GM23338 (cell line): ENCODE results near the gene CDC45. TPM values are rescaled to one million over a fixed set of nuclear protein-coding genes. Genes with fewer than 3 reads are reported as not detected.

ENCODE experiments used
- ATAC-seq: fragments of 200-7000 bp; cut with Tn5 transposase; 3 replicates; pipeline ENCODE4 v1.9.1; 2020
- DNase-seq: peaks from one replicate; pipeline ENCODE4 v3.0.0-alpha.2; 2015; ENCODE audit warnings: low spot score
- H2AFZ ChIP-seq: fragments of 200-600 bp; sonication (generic); 2 replicates; pipeline ENCODE4 v1.8.0; 2016; ENCODE audit warnings: antibody characterized with exemption, mild to moderate bottlenecking, moderate library complexity
- H3F3A ChIP-seq: fragments of 200-600 bp; sonication (generic); replicated peaks from 2 replicates; pipeline ENCODE4 v1.8.0; 2017; ENCODE audit warnings: antibody characterized with exemption, mixed run types, low read depth
- H3K27ac ChIP-seq: fragments of 200-600 bp; sonication (generic); 2 replicates; pipeline ENCODE4 v1.6.1; 2016; ENCODE audit warnings: low read depth
- H3K27me3 ChIP-seq: fragments of 200-600 bp; sonication (generic); 2 replicates; pipeline ENCODE4 v1.8.0; 2016; ENCODE audit warnings: mild to moderate bottlenecking, mixed run types, moderate library complexity; ENCODE audit not compliant: insufficient read depth
- H3K36me3 ChIP-seq: fragments of 200-600 bp; sonication (generic); 2 replicates; pipeline ENCODE4 v1.8.0; 2016; ENCODE audit warnings: mild to moderate bottlenecking; ENCODE audit not compliant: insufficient read depth
- H3K4me1 ChIP-seq: fragments of 200-600 bp; sonication (generic); 2 replicates; pipeline ENCODE4 v1.8.0; 2016; ENCODE audit warnings: mild to moderate bottlenecking, moderate library complexity; ENCODE audit not compliant: insufficient read depth
- H3K4me2 ChIP-seq: fragments of 200-600 bp; sonication (generic); 2 replicates; pipeline ENCODE4 v1.7.1; 2017; ENCODE audit warnings: mixed run types
- H3K4me3 ChIP-seq: fragments of 200-600 bp; sonication (generic); 2 replicates; pipeline ENCODE4 v1.6.1; 2016; ENCODE audit warnings: mixed run types
- H3K79me2 ChIP-seq: fragments of 200-600 bp; sonication (generic); replicated peaks from 2 replicates; pipeline ENCODE4 v1.8.0; 2017; ENCODE audit warnings: mild to moderate bottlenecking; ENCODE audit not compliant: insufficient read depth
- H3K9me2 ChIP-seq: fragments of 200-600 bp; sonication (generic); 2 replicates; pipeline ENCODE4 v1.8.0; 2017; ENCODE audit not compliant: insufficient read depth
- H4K20me1 ChIP-seq: fragments of 200-600 bp; sonication (generic); replicated peaks from 2 replicates; pipeline ENCODE4 v1.8.0; 2017; ENCODE audit warnings: mild to moderate bottlenecking; ENCODE audit not compliant: insufficient read depth
- H3K27ac Mint-ChIP-seq: 2 replicates; pipeline ENCODE4 v1.8.0; 2020; ENCODE audit warnings: inconsistent platforms, mild to moderate bottlenecking, moderate library complexity, mixed read lengths
- H3K27me3 Mint-ChIP-seq: 3 replicates; pipeline ENCODE4 v1.8.0; 2022; ENCODE audit warnings: low read depth, mild to moderate bottlenecking, moderate library complexity, mixed read lengths, inconsistent platforms; ENCODE audit not compliant: insufficient read depth, poor library complexity
- H3K36me3 Mint-ChIP-seq: 3 replicates; pipeline ENCODE4 v1.8.0; 2021; ENCODE audit warnings: low read depth, mild to moderate bottlenecking, inconsistent platforms, moderate library complexity, mixed read lengths
- H3K4me1 Mint-ChIP-seq: 3 replicates; pipeline ENCODE4 v1.8.0; 2020; ENCODE audit warnings: mild to moderate bottlenecking, inconsistent platforms, mixed read lengths
- H3K4me3 Mint-ChIP-seq: 3 replicates; pipeline ENCODE4 v1.8.0; 2021; ENCODE audit warnings: moderate library complexity, mild to moderate bottlenecking, inconsistent platforms, mixed read lengths
- H3K9me3 Mint-ChIP-seq: 3 replicates; pipeline ENCODE4 v1.8.0; 2020; ENCODE audit warnings: moderate library complexity, mild to moderate bottlenecking, inconsistent platforms, mixed read lengths
- CREB1 ChIP-seq: fragments of 250-450 bp; sonication (Bioruptor Pico); IDR thresholded peaks from 2 replicates; pipeline ENCODE4 v1.5.0; 2020; ENCODE audit warnings: low read depth, mild to moderate bottlenecking, moderate library complexity
- EZH2 ChIP-seq: fragments of 200-600 bp; sonication (generic); IDR thresholded peaks from one replicate; pipeline ENCODE4 v1.8.0; 2017; ENCODE audit warnings: antibody characterized with exemption, mild to moderate bottlenecking, low read depth; ENCODE audit not compliant: unreplicated experiment
- EZH2phosphoT487 ChIP-seq: fragments of 200-600 bp; sonication (generic); IDR thresholded peaks from one replicate; pipeline ENCODE4 v1.8.1; 2018; ENCODE audit warnings: antibody characterized with exemption; ENCODE audit not compliant: unreplicated experiment
- JUNB ChIP-seq: IDR thresholded peaks from one replicate; pipeline ENCODE4 v1.6.1; 2016; ENCODE audit warnings: antibody characterized with exemption; ENCODE audit not compliant: unreplicated experiment
- NANOG ChIP-seq: IDR thresholded peaks from 2 replicates; pipeline ENCODE4 v1.6.1; 2016; ENCODE audit warnings: antibody characterized with exemption, borderline replicate concordance
- POLR2AphosphoS5 ChIP-seq: IDR thresholded peaks from 2 replicates; pipeline ENCODE4 v1.6.1; 2016; ENCODE audit warnings: antibody characterized with exemption, low read depth
- STAT1 ChIP-seq: IDR thresholded peaks from one replicate; pipeline ENCODE4 v1.6.1; 2016; ENCODE audit warnings: antibody characterized with exemption; ENCODE audit not compliant: unreplicated experiment
- ZNF114 ChIP-seq: fragments of 250-450 bp; sonication (Bioruptor Pico); IDR thresholded peaks from 2 replicates; pipeline ENCODE4 v1.5.0; 2020; ENCODE audit warnings: mild to moderate bottlenecking, moderate library complexity
- ZNF331 ChIP-seq: fragments of 250-450 bp; sonication (Bioruptor Pico); IDR thresholded peaks from 2 replicates; pipeline ENCODE4 v1.5.0; 2020; ENCODE audit warnings: low read depth, mild to moderate bottlenecking, moderate library complexity
- polyA plus RNA-seq: library from polyadenylated mRNA; unstranded; fragments of >200 nt; fragmentation: Nextera tagmentation; extraction: Ambion mirVana; gene quantifications from 2 replicates; pipeline ENCODE4 v1.2.1, GENCODE V29; 2016
- total RNA-seq: library from RNA; depleted of rRNA; stranded (reverse); fragments of >200 nt; shearing (Covaris generic); gene quantifications from 2 replicates; pipeline ENCODE4 v1.2.3, GENCODE V29; 2014
- TF ChIP-seq, protein P1 (sequence below): IDR thresholded peaks from 2 replicates; pipeline ENCODE4 v1.6.1; 2016; ENCODE audit warnings: antibody characterized with exemption
- TF ChIP-seq, protein P2 (sequence below), 2 experiments: fragments of 200-600 bp in 1 of 2; sonication (generic) in 1 of 2; conservative IDR thresholded peaks; 2 replicates each; pipeline versions ENCODE4 v1.5.1 to v1.6.1; 2016 to 2017; ENCODE audit warnings: antibody characterized with exemption in 2 of 2, low read depth in 2 of 2, mild to moderate bottlenecking in 2 of 2, moderate library complexity in 1 of 2
- TF ChIP-seq, protein P3 (sequence below): fragments of 250-450 bp; sonication (Bioruptor Pico); IDR thresholded peaks from 2 replicates; pipeline ENCODE4 v1.5.0; 2020; ENCODE audit warnings: mild to moderate bottlenecking, moderate library complexity
- TF ChIP-seq, protein P4 (sequence below): IDR thresholded peaks from one replicate; pipeline ENCODE4 v1.6.1; 2018; ENCODE audit warnings: antibody characterized with exemption; ENCODE audit not compliant: unreplicated experiment

The CDC45 gene
- total and polyA plus RNA-seq, 2 experiments from 2014 or later: 29.0 to 30.3 TPM

DNA sequence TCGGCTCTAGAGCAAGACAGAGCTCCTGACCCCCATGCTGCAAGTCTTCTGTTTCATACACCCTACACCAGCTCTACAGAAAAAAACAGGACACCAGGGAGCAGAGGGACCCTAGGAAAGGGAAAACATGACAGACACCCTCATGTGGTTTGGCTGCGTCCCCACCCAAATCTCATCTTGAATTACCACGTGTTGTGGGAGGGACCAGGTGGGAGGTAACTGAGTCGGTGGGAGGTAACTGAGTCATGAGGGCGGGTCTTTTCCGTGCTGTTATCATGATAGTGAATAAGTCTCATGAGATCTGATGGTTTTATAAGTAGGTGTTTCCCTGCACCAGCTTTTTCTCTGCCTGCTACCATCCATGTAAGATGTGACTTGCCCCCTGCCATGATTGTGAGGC, 25.6 kb upstream of the CDC45 start:
- H2AFZ ChIP-seq: no peak overlapping the region
- peaks cover 38% of the 10 kb centered on the region for H3K36me3 ChIP-seq
- H3K4me2 ChIP-seq: no peak overlapping the region
- H3K4me3 ChIP-seq: no peak overlapping the region
- no peaks in the 10 kb centered on the region for H3K4me1 ChIP-seq
- no peak overlapping the region for H3K27ac ChIP-seq
- no peak overlapping the region for H3K4me3 Mint-ChIP-seq
- H3K9me2 ChIP-seq: no peaks in the 10 kb centered on the region
- H3F3A ChIP-seq: 0 out of 2 replicates have a peak, but pooled peaks cover 9% of the 10 kb centered on the region
- ATAC-seq (no peak), DNase-seq (no peak)
- peaks cover 7% of the 10 kb centered on the region for H3K4me1 Mint-ChIP-seq
- no peaks in the 10 kb centered on the region for H3K9me3 Mint-ChIP-seq
- TF ChIP-seq, protein P1, sequence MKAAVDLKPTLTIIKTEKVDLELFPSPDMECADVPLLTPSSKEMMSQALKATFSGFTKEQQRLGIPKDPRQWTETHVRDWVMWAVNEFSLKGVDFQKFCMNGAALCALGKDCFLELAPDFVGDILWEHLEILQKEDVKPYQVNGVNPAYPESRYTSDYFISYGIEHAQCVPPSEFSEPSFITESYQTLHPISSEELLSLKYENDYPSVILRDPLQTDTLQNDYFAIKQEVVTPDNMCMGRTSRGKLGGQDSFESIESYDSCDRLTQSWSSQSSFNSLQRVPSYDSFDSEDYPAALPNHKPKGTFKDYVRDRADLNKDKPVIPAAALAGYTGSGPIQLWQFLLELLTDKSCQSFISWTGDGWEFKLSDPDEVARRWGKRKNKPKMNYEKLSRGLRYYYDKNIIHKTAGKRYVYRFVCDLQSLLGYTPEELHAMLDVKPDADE: no peak
- TF ChIP-seq STAT1: no peak
- TF ChIP-seq EZH2: no peak
- TF ChIP-seq CREB1 (CRISPR knock-in tag): no peak
- TF ChIP-seq NANOG: no peak
- TF ChIP-seq, protein P2, sequence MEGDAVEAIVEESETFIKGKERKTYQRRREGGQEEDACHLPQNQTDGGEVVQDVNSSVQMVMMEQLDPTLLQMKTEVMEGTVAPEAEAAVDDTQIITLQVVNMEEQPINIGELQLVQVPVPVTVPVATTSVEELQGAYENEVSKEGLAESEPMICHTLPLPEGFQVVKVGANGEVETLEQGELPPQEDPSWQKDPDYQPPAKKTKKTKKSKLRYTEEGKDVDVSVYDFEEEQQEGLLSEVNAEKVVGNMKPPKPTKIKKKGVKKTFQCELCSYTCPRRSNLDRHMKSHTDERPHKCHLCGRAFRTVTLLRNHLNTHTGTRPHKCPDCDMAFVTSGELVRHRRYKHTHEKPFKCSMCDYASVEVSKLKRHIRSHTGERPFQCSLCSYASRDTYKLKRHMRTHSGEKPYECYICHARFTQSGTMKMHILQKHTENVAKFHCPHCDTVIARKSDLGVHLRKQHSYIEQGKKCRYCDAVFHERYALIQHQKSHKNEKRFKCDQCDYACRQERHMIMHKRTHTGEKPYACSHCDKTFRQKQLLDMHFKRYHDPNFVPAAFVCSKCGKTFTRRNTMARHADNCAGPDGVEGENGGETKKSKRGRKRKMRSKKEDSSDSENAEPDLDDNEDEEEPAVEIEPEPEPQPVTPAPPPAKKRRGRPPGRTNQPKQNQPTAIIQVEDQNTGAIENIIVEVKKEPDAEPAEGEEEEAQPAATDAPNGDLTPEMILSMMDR (conservative IDR thresholded peaks at IDR 0.05; ENCODE audit: low read depth in 2 of 2): no peak
- no peak for TF ChIP-seq EZH2phosphoT487
- no peak for TF ChIP-seq ZNF114 (CRISPR knock-in tag)
- TF ChIP-seq ZNF331 (CRISPR knock-in tag): no peak
- no peak for TF ChIP-seq JUNB
- TF ChIP-seq, protein P3, sequence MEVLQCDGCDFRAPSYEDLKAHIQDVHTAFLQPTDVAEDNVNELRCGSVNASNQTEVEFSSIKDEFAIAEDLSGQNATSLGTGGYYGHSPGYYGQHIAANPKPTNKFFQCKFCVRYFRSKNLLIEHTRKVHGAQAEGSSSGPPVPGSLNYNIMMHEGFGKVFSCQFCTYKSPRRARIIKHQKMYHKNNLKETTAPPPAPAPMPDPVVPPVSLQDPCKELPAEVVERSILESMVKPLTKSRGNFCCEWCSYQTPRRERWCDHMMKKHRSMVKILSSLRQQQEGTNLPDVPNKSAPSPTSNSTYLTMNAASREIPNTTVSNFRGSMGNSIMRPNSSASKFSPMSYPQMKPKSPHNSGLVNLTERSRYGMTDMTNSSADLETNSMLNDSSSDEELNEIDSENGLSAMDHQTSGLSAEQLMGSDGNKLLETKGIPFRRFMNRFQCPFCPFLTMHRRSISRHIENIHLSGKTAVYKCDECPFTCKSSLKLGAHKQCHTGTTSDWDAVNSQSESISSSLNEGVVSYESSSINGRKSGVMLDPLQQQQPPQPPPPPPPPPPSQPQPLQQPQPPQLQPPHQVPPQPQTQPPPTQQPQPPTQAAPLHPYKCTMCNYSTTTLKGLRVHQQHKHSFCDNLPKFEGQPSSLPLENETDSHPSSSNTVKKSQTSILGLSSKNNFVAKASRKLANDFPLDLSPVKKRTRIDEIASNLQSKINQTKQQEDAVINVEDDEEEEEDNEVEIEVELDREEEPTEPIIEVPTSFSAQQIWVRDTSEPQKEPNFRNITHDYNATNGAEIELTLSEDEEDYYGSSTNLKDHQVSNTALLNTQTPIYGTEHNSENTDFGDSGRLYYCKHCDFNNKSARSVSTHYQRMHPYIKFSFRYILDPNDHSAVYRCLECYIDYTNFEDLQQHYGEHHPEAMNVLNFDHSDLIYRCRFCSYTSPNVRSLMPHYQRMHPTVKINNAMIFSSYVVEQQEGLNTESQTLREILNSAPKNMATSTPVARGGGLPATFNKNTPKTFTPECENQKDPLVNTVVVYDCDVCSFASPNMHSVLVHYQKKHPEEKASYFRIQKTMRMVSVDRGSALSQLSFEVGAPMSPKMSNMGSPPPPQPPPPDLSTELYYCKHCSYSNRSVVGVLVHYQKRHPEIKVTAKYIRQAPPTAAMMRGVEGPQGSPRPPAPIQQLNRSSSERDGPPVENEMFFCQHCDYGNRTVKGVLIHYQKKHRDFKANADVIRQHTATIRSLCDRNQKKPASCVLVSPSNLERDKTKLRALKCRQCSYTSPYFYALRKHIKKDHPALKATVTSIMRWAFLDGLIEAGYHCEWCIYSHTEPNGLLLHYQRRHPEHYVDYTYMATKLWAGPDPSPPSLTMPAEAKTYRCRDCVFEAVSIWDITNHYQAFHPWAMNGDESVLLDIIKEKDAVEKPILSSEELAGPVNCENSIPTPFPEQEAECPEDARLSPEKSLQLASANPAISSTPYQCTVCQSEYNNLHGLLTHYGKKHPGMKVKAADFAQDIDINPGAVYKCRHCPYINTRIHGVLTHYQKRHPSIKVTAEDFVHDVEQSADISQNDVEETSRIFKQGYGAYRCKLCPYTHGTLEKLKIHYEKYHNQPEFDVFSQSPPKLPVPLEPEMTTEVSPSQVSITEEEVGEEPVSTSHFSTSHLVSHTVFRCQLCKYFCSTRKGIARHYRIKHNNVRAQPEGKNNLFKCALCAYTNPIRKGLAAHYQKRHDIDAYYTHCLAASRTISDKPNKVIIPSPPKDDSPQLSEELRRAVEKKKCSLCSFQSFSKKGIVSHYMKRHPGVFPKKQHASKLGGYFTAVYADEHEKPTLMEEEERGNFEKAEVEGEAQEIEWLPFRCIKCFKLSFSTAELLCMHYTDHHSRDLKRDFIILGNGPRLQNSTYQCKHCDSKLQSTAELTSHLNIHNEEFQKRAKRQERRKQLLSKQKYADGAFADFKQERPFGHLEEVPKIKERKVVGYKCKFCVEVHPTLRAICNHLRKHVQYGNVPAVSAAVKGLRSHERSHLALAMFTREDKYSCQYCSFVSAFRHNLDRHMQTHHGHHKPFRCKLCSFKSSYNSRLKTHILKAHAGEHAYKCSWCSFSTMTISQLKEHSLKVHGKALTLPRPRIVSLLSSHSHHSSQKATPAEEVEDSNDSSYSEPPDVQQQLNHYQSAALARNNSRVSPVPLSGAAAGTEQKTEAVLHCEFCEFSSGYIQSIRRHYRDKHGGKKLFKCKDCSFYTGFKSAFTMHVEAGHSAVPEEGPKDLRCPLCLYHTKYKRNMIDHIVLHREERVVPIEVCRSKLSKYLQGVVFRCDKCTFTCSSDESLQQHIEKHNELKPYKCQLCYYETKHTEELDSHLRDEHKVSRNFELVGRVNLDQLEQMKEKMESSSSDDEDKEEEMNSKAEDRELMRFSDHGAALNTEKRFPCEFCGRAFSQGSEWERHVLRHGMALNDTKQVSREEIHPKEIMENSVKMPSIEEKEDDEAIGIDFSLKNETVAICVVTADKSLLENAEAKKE (CRISPR knock-in tag): no peak
- TF ChIP-seq, protein P4, sequence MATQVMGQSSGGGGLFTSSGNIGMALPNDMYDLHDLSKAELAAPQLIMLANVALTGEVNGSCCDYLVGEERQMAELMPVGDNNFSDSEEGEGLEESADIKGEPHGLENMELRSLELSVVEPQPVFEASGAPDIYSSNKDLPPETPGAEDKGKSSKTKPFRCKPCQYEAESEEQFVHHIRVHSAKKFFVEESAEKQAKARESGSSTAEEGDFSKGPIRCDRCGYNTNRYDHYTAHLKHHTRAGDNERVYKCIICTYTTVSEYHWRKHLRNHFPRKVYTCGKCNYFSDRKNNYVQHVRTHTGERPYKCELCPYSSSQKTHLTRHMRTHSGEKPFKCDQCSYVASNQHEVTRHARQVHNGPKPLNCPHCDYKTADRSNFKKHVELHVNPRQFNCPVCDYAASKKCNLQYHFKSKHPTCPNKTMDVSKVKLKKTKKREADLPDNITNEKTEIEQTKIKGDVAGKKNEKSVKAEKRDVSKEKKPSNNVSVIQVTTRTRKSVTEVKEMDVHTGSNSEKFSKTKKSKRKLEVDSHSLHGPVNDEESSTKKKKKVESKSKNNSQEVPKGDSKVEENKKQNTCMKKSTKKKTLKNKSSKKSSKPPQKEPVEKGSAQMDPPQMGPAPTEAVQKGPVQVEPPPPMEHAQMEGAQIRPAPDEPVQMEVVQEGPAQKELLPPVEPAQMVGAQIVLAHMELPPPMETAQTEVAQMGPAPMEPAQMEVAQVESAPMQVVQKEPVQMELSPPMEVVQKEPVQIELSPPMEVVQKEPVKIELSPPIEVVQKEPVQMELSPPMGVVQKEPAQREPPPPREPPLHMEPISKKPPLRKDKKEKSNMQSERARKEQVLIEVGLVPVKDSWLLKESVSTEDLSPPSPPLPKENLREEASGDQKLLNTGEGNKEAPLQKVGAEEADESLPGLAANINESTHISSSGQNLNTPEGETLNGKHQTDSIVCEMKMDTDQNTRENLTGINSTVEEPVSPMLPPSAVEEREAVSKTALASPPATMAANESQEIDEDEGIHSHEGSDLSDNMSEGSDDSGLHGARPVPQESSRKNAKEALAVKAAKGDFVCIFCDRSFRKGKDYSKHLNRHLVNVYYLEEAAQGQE: no peak
- TF ChIP-seq POLR2AphosphoS5: no peak
- H3K27me3 ChIP-seq: no peaks in the 10 kb centered on the region
- H3K79me2 ChIP-seq: no peaks in the 10 kb centered on the region; the same call in 1 of the 2 replicates
- no peak overlapping the region for H3K27ac Mint-ChIP-seq
- peaks cover 17% of the 10 kb centered on the region for H4K20me1 ChIP-seq
- peaks cover 77% of the 10 kb centered on the region for H3K36me3 Mint-ChIP-seq
- peaks cover 2% of the 10 kb centered on the region for H3K27me3 Mint-ChIP-seq
